Neural progenitor cell (in vitro differentiated cells): ENCODE results near the gene CA12. TPM values are rescaled to one million over a fixed set of nuclear protein-coding genes. Genes with fewer than 3 reads are reported as not detected.

Experiments
- DNase-seq: peaks from one replicate; pipeline ENCODE4 v3.0.0-alpha.2; 2016; ENCODE audit warnings: low spot score
- H2AFZ ChIP-seq: fragments of 200-600 bp; sonication (generic); replicated peaks from 2 replicates; pipeline ENCODE4 v1.6.1; 2016; ENCODE audit warnings: antibody characterized with exemption
- H3F3A ChIP-seq: fragments of 200-600 bp; sonication (generic); 2 replicates; pipeline ENCODE4 v1.6.1; 2016; ENCODE audit warnings: antibody characterized with exemption, low read depth
- H3K27ac ChIP-seq: fragments of 200-600 bp; sonication (generic); 2 replicates; pipeline ENCODE4 v1.5.1; 2016; ENCODE audit warnings: mild to moderate bottlenecking
- H3K27me3 ChIP-seq: fragments of 200-600 bp; sonication (generic); 2 replicates; pipeline ENCODE4 v1.6.1; 2016; ENCODE audit warnings: mild to moderate bottlenecking, moderate library complexity
- H3K36me3 ChIP-seq: fragments of 200-600 bp; sonication (generic); 2 replicates; pipeline ENCODE4 v1.5.1; 2016
- H3K4me1 ChIP-seq: fragments of 200-600 bp; sonication (generic); 2 replicates; pipeline ENCODE4 v1.6.1; 2016; ENCODE audit warnings: mixed run types
- H3K4me2 ChIP-seq: fragments of 200-600 bp; sonication (generic); 2 replicates; pipeline ENCODE4 v1.6.1; 2016
- H3K4me3 ChIP-seq: fragments of 200-600 bp; sonication (generic); 2 replicates; pipeline ENCODE4 v1.5.1; 2016
- H3K79me2 ChIP-seq: fragments of 200-600 bp; sonication (generic); 2 replicates; pipeline ENCODE4 v1.6.1; 2016; ENCODE audit warnings: low read depth
- H3K9ac ChIP-seq: fragments of 200-600 bp; sonication (generic); 2 replicates; pipeline ENCODE4 v1.6.1; 2016
- H3K9me3 ChIP-seq: fragments of 200-600 bp; sonication (generic); 2 replicates; pipeline ENCODE4 v1.5.1; 2016; ENCODE audit warnings: low read depth
- H4K20me1 ChIP-seq: fragments of 200-600 bp; sonication (generic); 2 replicates; pipeline ENCODE4 v1.6.1; 2016; ENCODE audit warnings: low read depth
- H3K27ac Mint-ChIP-seq: 3 replicates; pipeline ENCODE4 v1.8.0; 2021; ENCODE audit warnings: mixed read lengths
- H3K27me3 Mint-ChIP-seq: 2 replicates; pipeline ENCODE4 v1.8.0; 2022; ENCODE audit warnings: low read depth, mild to moderate bottlenecking, inconsistent platforms, moderate library complexity, mixed read lengths; ENCODE audit not compliant: insufficient read depth
- H3K36me3 Mint-ChIP-seq: 3 replicates; pipeline ENCODE4 v1.8.0; 2021; ENCODE audit warnings: mixed read lengths
- H3K4me1 Mint-ChIP-seq: 3 replicates; pipeline ENCODE4 v1.8.0; 2021; ENCODE audit warnings: mixed read lengths
- H3K4me3 Mint-ChIP-seq: 3 replicates; pipeline ENCODE4 v1.8.0; 2021; ENCODE audit warnings: mild to moderate bottlenecking, moderate library complexity, mixed read lengths
- H3K9me3 Mint-ChIP-seq: 3 replicates; pipeline ENCODE4 v1.8.0; 2020; ENCODE audit warnings: mixed read lengths
- EZH2 ChIP-seq: fragments of 200-600 bp; sonication (generic); IDR thresholded peaks from 2 replicates; pipeline ENCODE4 v1.6.1; 2017; ENCODE audit warnings: antibody characterized with exemption, mild to moderate bottlenecking, moderate library complexity
- EZH2phosphoT487 ChIP-seq: fragments of 200-600 bp; sonication (generic); IDR thresholded peaks from 2 replicates; pipeline ENCODE4 v1.6.1; 2017; ENCODE audit warnings: antibody characterized with exemption
- total RNA-seq: library from RNA; depleted of rRNA; stranded (reverse); fragments of >200 nt; gene quantifications from 2 replicates; pipeline ENCODE4 v1.2.3, GENCODE V29; 2015; ENCODE audit warnings: low replicate concordance
- TF ChIP-seq, protein P1 (sequence below): fragments of 200-600 bp; sonication (generic); IDR thresholded peaks from 2 replicates; pipeline ENCODE4 v1.5.1; 2017; ENCODE audit warnings: antibody characterized with exemption, mild to moderate bottlenecking

The CA12 gene
- total RNA-seq, 1 donor from 2014 or later, result 0.45 TPM

DNA sequence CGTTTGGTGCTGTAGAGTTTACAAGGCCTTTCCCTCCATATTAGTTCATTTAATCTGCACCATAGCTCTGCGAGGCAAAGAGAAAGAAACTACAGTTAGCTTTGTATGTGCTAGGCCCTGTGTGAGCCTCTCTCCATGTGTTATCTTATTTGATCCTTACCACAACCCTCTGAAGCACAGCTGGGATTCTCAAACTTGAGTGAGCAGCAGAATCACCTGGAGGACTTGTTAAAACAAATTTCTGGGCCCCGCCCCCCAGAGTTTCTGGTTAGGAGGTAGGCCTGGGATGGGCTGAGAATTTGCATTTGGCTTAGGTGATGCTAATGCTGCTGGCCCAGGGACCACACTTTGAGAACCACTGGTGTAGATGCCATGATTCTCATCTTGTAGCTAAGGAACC lies 12.3 kb downstream of the CA12 start:
- no peaks in the 10 kb centered on the region for H3K27me3 ChIP-seq
- H3K4me1 ChIP-seq, result no peaks in the 10 kb centered on the region
- no peak overlapping the region for H3K4me3 Mint-ChIP-seq
- H3F3A ChIP-seq, result no peaks in the 10 kb centered on the region
- DNase-seq, result no peak
- peaks cover 2% of the 10 kb centered on the region for H3K36me3 Mint-ChIP-seq
- no peak overlapping the region for H3K27ac ChIP-seq
- H3K36me3 ChIP-seq, result no peaks in the 10 kb centered on the region
- H3K4me3 ChIP-seq, result no peak overlapping the region
- H3K9ac ChIP-seq, result no peak overlapping the region
- no peaks in the 10 kb centered on the region for H3K9me3 ChIP-seq
- no peak overlapping the region for H2AFZ ChIP-seq
- no peaks in the 10 kb centered on the region for H3K79me2 ChIP-seq
- peaks cover 11% of the 10 kb centered on the region for H3K27me3 Mint-ChIP-seq
- no peak overlapping the region for H3K4me2 ChIP-seq
- TF ChIP-seq, protein P1, sequence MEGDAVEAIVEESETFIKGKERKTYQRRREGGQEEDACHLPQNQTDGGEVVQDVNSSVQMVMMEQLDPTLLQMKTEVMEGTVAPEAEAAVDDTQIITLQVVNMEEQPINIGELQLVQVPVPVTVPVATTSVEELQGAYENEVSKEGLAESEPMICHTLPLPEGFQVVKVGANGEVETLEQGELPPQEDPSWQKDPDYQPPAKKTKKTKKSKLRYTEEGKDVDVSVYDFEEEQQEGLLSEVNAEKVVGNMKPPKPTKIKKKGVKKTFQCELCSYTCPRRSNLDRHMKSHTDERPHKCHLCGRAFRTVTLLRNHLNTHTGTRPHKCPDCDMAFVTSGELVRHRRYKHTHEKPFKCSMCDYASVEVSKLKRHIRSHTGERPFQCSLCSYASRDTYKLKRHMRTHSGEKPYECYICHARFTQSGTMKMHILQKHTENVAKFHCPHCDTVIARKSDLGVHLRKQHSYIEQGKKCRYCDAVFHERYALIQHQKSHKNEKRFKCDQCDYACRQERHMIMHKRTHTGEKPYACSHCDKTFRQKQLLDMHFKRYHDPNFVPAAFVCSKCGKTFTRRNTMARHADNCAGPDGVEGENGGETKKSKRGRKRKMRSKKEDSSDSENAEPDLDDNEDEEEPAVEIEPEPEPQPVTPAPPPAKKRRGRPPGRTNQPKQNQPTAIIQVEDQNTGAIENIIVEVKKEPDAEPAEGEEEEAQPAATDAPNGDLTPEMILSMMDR, result no peak
- TF ChIP-seq EZH2, result no peak
- TF ChIP-seq EZH2phosphoT487, result no peak
- H3K27ac Mint-ChIP-seq, result no peak overlapping the region
- H4K20me1 ChIP-seq, result no peaks in the 10 kb centered on the region
- peaks cover 22% of the 10 kb centered on the region for H3K4me1 Mint-ChIP-seq
- H3K9me3 Mint-ChIP-seq, result no peaks in the 10 kb centered on the region

- Histone ChIP-seq H3K27ac (no peak overlapping the region), H3F3A (no peaks in the 10 kb centered on the region), H3K36me3 (no peaks in the 10 kb centered on the region), H3K4me2 (no peak overlapping the region), H3K4me1 (no peaks in the 10 kb centered on the region), H2AFZ (no peak overlapping the region), H3K27me3 (no peaks in the 10 kb centered on the region), H3K4me3 (no peak overlapping the region), H3K79me2 (no peaks in the 10 kb centered on the region), H3K9ac (no peak overlapping the region), H3K9me3 (no peaks in the 10 kb centered on the region), H4K20me1 (no peaks in the 10 kb centered on the region)
- Mint-ChIP-seq H3K36me3 (peaks cover 2% of the 10 kb centered on the region), H3K27me3 (peaks cover 6% of the 10 kb centered on the region), H3K9me3 (no peaks in the 10 kb centered on the region), H3K4me1 (peaks cover 20% of the 10 kb centered on the region), H3K4me3 (no peak overlapping the region), H3K27ac (no peak overlapping the region)
- DNase-seq, result no peak
- TF ChIP-seq, protein P1, result no peak
- TF ChIP-seq EZH2 (no peak), EZH2phosphoT487 (no peak)
Measured at GRCh38 chr15:63368503-63368902, 13.1 kb downstream of the CA12 start.

DNA sequence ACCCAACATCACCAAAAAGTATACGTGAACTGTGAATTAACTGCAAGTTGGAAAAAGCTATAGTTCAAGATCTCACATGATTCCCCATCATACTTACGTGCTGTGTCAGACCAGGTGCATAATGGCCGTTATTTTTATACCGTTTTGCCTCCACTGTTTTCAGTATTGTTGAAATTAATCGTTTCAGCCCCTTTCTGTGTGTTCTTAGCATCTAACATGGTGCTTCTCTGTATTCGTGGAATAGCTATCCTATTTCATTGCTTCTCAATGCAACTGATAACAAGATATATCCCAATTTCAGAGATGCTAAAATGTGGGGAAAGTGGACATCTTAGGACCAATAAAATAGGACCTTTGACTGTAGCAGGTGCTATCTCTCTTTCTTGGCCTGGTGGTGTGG lies 13.7 kb downstream of the CA12 start:
- Histone ChIP-seq H3K9me3 (no peaks in the 10 kb centered on the region), H3K4me2 (no peak overlapping the region), H4K20me1 (no peaks in the 10 kb centered on the region), H3K79me2 (no peaks in the 10 kb centered on the region), H3K9ac (no peak overlapping the region), H3K27me3 (no peaks in the 10 kb centered on the region), H2AFZ (no peak overlapping the region), H3F3A (no peaks in the 10 kb centered on the region), H3K4me3 (no peak overlapping the region), H3K4me1 (no peaks in the 10 kb centered on the region), H3K27ac (no peak overlapping the region), H3K36me3 (no peaks in the 10 kb centered on the region)
- H3K4me1 Mint-ChIP-seq, result peaks cover 22% of the 10 kb centered on the region
- TF ChIP-seq EZH2phosphoT487 (no peak), EZH2 (no peak)
- no peaks in the 10 kb centered on the region for H3K9me3 Mint-ChIP-seq
- H3K4me3 Mint-ChIP-seq, result no peak overlapping the region
- H3K27me3 Mint-ChIP-seq, result peaks cover 6% of the 10 kb centered on the region
- H3K36me3 Mint-ChIP-seq, result peaks cover 2% of the 10 kb centered on the region
- DNase-seq, result no peak
- no peak overlapping the region for H3K27ac Mint-ChIP-seq

GRCh38 chr15:63367390-63367789 lies 14.3 kb downstream of the CA12 start:
- peaks cover 18% of the 10 kb centered on the region for H3K4me1 Mint-ChIP-seq
- Histone ChIP-seq H3K9ac (no peak overlapping the region), H3K27ac (no peak overlapping the region), H3K27me3 (no peaks in the 10 kb centered on the region), H3K4me1 (no peaks in the 10 kb centered on the region), H3K4me2 (no peak overlapping the region), H2AFZ (no peak overlapping the region), H3K9me3 (no peaks in the 10 kb centered on the region), H3K36me3 (no peaks in the 10 kb centered on the region), H3K79me2 (no peaks in the 10 kb centered on the region), H4K20me1 (no peaks in the 10 kb centered on the region), H3F3A (no peaks in the 10 kb centered on the region), H3K4me3 (no peak overlapping the region)
- H3K36me3 Mint-ChIP-seq, result peaks cover 2% of the 10 kb centered on the region
- no peak overlapping the region for H3K27ac Mint-ChIP-seq
- H3K4me3 Mint-ChIP-seq, result no peak overlapping the region
- TF ChIP-seq EZH2, result no peak
- H3K9me3 Mint-ChIP-seq, result no peaks in the 10 kb centered on the region
- DNase-seq, result no peak
- H3K27me3 Mint-ChIP-seq, result peaks cover 6% of the 10 kb centered on the region
